ENCODE measurements around the gene SPIRE1. TPM values are rescaled to one million over a fixed set of nuclear protein-coding genes. Genes with fewer than 3 reads are reported as not detected.

The SPIRE1 gene
- total RNA-seq, 1 donor from 2014 or later: 49.2 TPM

- DNase-seq (ENCODE audit: low read depth): no peak
- no peak overlapping the region for H3K4me3 ChIP-seq (ENCODE audit: low read depth, low read length)
- no peaks in the 10 kb centered on the region for H3K27me3 ChIP-seq (ENCODE audit: control insufficient read depth, insufficient read depth, low read length)
- H3K36me3 ChIP-seq (ENCODE audit: control insufficient read depth, insufficient read depth, low read length): no peaks in the 10 kb centered on the region
- TF ChIP-seq CTCF (IDR thresholded peaks at IDR 0.05; ENCODE audit: insufficient read depth, low read length, poor library complexity, severe bottlenecking): no peak
Measured at GRCh38 chr18:12433829-12434540, 223.9 kb downstream of the SPIRE1 start.

DNA sequence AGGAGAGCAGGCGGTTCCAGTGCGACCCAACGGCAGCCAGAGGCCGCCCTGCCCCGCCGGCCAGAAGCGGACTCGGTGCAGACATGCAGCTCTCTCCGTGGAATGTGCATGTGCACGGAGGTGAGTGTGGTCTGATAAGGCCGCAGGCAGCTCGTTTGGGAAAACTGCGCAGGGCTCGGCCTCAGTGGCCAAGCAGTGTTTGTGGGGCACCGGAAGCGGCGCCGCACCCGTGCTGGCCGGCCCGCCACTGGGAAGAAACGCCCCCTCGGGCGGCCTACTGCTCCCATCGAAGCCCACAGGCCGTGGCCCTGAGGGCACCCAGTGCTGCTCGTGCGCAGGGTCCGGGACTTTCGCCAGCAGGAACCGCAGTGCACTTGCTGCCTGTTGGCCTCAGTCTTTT is 225.0 kb downstream of the SPIRE1 start:
- H3K36me3 ChIP-seq (ENCODE audit: control insufficient read depth, insufficient read depth, low read length): no peaks in the 10 kb centered on the region
- no peak for DNase-seq (ENCODE audit: low read depth)
- H3K4me3 ChIP-seq (ENCODE audit: low read depth, low read length): no peak overlapping the region
- TF ChIP-seq CTCF (IDR thresholded peaks at IDR 0.05; ENCODE audit: insufficient read depth, low read length, poor library complexity, severe bottlenecking): no peak
- no peaks in the 10 kb centered on the region for H3K27me3 ChIP-seq (ENCODE audit: control insufficient read depth, insufficient read depth, low read length)

GRCh38 chr18:12432196-12432595 is 225.7 kb downstream of the SPIRE1 start:
- DNase-seq (ENCODE audit: low read depth): no peak
- Histone ChIP-seq H3K36me3 (ENCODE audit: control insufficient read depth, insufficient read depth, low read length) (no peaks in the 10 kb centered on the region), H3K27me3 (ENCODE audit: control insufficient read depth, insufficient read depth, low read length) (no peaks in the 10 kb centered on the region), H3K4me3 (ENCODE audit: low read depth, low read length) (no peak overlapping the region)
- no peak for TF ChIP-seq CTCF (IDR thresholded peaks at IDR 0.05; ENCODE audit: insufficient read depth, low read length, poor library complexity, severe bottlenecking)

DNA sequence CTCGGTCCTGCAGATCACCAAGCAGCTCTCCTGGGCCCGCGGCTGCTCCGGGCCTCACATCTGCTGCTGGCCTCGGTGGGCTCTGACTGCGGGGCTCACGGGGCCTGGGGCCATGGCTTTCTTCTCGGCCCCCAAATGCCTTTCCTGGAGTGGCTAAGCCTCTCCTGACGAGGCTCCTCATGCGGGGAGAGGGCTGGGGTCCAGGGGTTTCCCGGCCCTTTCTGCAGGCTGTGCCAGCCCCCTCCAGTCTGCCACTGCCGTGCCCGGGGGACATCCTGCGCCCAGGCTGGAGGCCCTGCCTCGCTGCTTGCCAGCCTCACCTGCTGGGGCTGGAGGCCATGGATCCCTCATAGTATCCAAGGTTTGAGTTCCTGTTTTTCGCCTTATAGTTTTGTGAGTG is 226.3 kb downstream of the SPIRE1 start:
- H3K36me3 ChIP-seq (ENCODE audit: control insufficient read depth, insufficient read depth, low read length): no peaks in the 10 kb centered on the region
- TF ChIP-seq CTCF (IDR thresholded peaks at IDR 0.05; ENCODE audit: insufficient read depth, low read length, poor library complexity, severe bottlenecking): no peak
- H3K4me3 ChIP-seq (ENCODE audit: low read depth, low read length): no peak overlapping the region
- H3K27me3 ChIP-seq (ENCODE audit: control insufficient read depth, insufficient read depth, low read length): no peaks in the 10 kb centered on the region
- DNase-seq (ENCODE audit: low read depth): no peak

- Histone ChIP-seq H3K36me3 (ENCODE audit: control insufficient read depth, insufficient read depth, low read length) (no peaks in the 10 kb centered on the region), H3K4me3 (ENCODE audit: low read depth, low read length) (no peak overlapping the region), H3K27me3 (ENCODE audit: control insufficient read depth, insufficient read depth, low read length) (no peaks in the 10 kb centered on the region)
- TF ChIP-seq CTCF (IDR thresholded peaks at IDR 0.05; ENCODE audit: insufficient read depth, low read length, poor library complexity, severe bottlenecking): no peak
- no peak for DNase-seq (ENCODE audit: low read depth)
Measured at GRCh38 chr18:12430137-12430990, 227.5 kb downstream of the SPIRE1 start.
